ENCODE data around the gene SCT.

Gene SCT

DNA sequence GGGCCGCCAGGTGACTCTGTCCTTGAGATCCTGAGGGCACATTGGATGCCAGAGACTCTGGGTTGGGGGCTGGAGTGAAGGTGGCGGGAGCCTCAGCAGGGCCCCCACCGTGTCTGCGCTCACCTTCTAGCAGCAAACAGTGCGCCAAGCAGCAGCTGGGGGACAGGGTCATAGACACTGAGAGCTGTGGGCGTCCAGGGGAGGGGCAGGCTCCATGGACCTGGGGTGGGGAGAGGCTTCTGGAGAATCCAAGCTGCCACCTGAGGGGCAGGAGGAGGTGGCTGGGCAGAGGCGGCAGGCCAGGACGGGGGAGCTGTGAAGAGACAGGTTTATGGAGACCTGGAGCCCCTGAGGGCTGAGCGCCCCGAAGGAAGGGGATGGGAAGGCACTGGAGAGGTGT is 42.7 kb downstream of the SCT start:
- DNase-seq (ENCODE audit: low spot score): no peak

DNA sequence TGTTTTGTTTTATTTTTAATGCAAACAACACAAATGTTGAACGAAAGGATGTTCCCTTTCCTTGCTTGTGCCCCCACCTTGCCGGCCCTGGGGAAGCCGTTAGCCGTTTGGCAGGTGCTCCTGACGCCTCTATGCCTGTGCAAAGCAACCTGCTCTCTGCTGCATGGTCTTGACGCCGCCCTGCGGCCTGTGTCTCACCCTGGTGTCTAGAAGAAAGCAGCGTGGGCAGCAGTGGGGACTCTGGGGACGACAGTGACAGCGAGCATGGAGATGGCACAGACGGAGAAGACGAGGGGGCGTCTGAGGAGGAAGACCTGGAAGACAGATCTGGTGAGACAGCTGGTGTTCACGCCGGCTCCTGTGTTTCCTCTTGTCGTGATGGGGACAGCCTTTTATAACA is 45.2 kb downstream of the SCT start:
- no peak for DNase-seq (ENCODE audit: low spot score)

DNA sequence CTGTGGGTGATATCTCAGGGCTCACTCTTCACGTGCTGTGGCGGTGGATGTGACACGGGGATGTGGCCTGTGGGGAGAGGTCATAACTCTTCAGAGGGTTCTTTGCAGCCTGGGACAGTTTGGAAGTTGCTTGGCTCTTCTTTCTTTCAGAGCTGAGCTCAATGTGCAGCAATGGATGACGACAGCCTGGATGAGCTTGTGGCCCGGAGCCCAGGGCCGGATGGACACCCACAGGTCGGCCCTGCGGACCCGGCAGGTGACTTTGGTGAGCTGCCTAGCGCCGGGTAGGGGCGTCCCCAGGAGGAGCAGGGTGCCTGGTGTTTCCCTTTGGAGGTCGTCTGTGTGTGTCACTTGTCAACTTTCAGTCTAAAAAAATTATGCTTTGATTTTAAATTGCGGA is 45.6 kb downstream of the SCT start:
- DNase-seq (ENCODE audit: low spot score): no peak

DNA sequence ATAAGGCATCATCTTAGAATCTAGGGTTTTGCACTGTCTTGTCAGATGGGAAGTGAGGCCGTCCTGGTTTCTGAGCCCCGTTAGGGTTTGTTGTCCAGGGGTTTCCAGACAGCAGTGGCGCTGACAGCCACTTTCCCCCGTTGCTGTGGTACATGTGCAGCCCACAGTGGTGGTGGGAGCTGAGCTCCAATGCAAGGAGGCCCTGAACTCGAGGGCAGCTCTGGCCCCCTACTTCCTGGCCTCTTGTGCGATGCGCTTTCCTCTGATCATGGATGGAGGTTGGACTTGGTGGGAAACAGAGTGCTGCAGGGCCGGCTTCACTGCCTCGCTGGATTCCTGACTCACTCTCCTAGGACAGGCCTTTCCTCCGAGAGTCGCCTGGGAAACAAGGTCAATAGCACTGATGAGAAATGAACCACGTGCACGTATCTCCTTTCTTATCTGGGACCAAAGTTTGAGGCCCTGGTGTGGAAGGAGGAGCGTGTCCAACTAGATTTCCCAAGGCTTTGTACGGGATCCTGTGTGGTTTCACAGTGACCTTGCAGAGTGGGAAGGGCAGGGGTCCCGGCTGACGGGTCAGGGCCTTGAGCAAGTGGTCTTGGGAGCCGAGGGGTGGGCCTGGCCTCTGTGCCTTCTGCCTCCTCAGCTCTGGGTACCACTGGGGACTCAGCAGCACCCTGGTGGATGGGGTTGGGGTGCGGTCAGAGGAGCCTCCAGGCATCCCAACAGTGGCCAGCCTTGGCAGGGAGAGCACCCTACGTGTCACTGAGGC is 47.0 kb downstream of the SCT start:
- DNase-seq (ENCODE audit: low spot score): no peak

GRCh38 chr11:578276-579035 is 48.5 kb downstream of the SCT start:
- no peak for DNase-seq (ENCODE audit: low spot score)

- no peak for DNase-seq (ENCODE audit: low spot score)
Measured at GRCh38 chr11:577611-577894, 49.4 kb downstream of the SCT start.

GRCh38 chr11:576811-577610 is 50.0 kb downstream of the SCT start:
- no peak for DNase-seq (ENCODE audit: low spot score)

All from pons (tissue), 1 donor.